Effector memory CD8-positive, alpha-beta T cell (primary cell): Measurements from ENCODE around the gene UBAC2.

ENCODE experiments used
- ATAC-seq: fragments of 150-1000 bp; cut with Tn5 transposase; replicated peaks from 2 replicates; pipeline ENCODE4 v1.10.0; 2021; ENCODE audit warnings: mild to moderate bottlenecking, moderate library complexity
- DNase-seq, 3 experiments: peaks; one replicate each; pipeline ENCODE4 v3.0.0; 2021
- H3K27ac Mint-ChIP-seq, 2 donors: one replicate each; pipeline ENCODE4 v1.8.0; 2022; ENCODE audit warnings: mild to moderate bottlenecking in 2 of 2, mixed read lengths in 2 of 2, moderate library complexity in 2 of 2
- H3K27me3 Mint-ChIP-seq, 2 donors: one replicate each; pipeline ENCODE4 v1.8.0; 2022; ENCODE audit warnings: mixed read lengths in 2 of 2
- H3K36me3 Mint-ChIP-seq: one replicate; pipeline ENCODE4 v1.8.0; 2022; ENCODE audit warnings: mild to moderate bottlenecking, moderate library complexity, mixed read lengths; ENCODE audit not compliant: insufficient read depth
- H3K4me1 Mint-ChIP-seq, 2 donors: one replicate each; pipeline ENCODE4 v1.8.0; 2022; ENCODE audit warnings: low read depth in 2 of 2, mixed read lengths in 2 of 2
- H3K4me3 Mint-ChIP-seq, 2 donors: one replicate each; pipeline ENCODE4 v1.8.0; 2022; ENCODE audit warnings: mild to moderate bottlenecking in 2 of 2, mixed read lengths in 2 of 2, moderate library complexity in 2 of 2
- H3K9me3 Mint-ChIP-seq, 2 donors: one replicate each; pipeline ENCODE4 v1.8.0; 2022; ENCODE audit warnings: mixed read lengths in 2 of 2
- total RNA-seq, 9 experiments: gene quantifications; one replicate each; lab custom pipeline; 2026; lab: John Stamatoyannopoulos, UW

UBAC2 gene, protein sequence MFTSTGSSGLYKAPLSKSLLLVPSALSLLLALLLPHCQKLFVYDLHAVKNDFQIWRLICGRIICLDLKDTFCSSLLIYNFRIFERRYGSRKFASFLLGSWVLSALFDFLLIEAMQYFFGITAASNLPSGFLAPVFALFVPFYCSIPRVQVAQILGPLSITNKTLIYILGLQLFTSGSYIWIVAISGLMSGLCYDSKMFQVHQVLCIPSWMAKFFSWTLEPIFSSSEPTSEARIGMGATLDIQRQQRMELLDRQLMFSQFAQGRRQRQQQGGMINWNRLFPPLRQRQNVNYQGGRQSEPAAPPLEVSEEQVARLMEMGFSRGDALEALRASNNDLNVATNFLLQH
- total RNA-seq, result 37.6 to 84.2 (median 64.9) reads per million in 9 experiments

DNA sequence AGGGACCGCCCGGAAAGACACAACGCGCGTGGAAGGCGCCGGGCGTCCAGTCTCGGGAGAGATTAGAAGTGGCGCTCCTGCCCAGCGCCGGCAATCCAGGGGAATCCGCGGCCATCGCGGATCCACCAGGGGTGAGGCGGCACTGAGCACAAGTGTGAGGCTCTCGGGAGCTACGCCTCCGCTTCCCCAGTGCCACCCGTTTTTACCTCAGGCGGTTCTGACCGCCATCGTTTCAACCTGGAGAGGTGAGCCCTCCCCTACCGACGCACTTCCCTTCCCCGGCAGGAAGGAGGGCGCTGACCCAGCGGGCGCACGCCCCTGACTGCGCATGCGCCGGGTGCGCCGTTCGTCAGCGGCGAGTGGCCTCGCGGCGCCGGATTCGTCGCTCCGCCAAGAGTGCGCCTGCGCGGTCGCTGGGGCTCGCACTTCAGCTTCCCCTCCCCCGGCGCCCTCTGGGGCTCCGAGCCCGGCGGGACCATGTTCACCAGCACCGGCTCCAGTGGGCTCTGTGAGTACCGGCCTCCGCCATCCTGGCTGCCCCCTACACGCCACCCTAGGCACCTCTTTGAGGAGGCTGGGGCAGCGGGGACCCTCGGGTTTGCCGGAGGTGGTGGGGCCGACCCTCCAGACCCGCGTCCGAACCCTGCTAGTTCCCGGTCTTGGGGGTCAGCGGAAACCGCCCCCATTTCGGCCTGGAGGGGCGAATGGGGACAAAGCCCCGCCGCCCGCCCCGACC lies at the start of gene UBAC2:
Gene UBAC2 (plus strand): TSS at position 423 of the 736 bp plus-strand sequence. CDS start 55 bp downstream, at position 478.
- H3K4me3 Mint-ChIP-seq, result peak within 1 kb of the TSS; percentile 93 to 94
- peak; percentile 94 to 97 (median 95) for DNase-seq
- ATAC-seq, result peak; percentile 78
- H3K27ac Mint-ChIP-seq, result peak within 1 kb of the TSS; percentile 90 to 98
- peaks cover 47 to 53% of the 10 kb centered on the region in 2 donors for H3K4me1 Mint-ChIP-seq
- peaks cover 42% of the 10 kb centered on the region for H3K36me3 Mint-ChIP-seq
- H3K27me3 Mint-ChIP-seq, result no peaks in the 10 kb centered on the region
- H3K9me3 Mint-ChIP-seq, result no peaks in the 10 kb centered on the region

DNA sequence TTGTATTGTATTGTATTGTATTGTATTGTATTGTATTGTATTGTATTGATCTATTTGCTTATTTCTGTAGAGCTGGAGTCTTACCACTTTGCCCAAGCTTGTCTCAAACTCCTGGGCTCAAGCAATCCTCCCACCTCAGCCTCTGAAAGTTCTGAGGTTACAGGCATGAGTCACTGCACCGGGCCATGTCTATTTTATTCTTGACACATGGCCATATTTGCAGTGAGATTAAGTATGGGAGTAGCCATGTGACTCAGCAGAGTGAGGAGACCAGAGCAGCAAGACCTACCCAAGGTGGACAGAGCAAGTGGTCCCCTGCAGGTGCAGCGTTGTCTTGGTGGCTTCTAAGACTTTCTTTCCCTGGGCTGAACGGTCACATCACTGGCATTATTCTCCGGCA lies 49.1 kb upstream of the UBAC2 start:
- Mint-ChIP-seq H3K27me3 (peaks cover 0 to 6% of the 10 kb centered on the region in 2 donors), H3K27ac (no peak overlapping the region), H3K36me3 (peaks cover 2% of the 10 kb centered on the region), H3K4me3 (no peak overlapping the region), H3K4me1 (peaks cover 0 to 3% of the 10 kb centered on the region in 2 donors), H3K9me3 (no peaks in the 10 kb centered on the region)
- DNase-seq (no peak), ATAC-seq (no peak)

GRCh38 chr13:99153219-99153618 lies 47.4 kb upstream of the UBAC2 start:
- Mint-ChIP-seq H3K36me3 (peaks cover 2% of the 10 kb centered on the region), H3K4me3 (no peak overlapping the region), H3K9me3 (no peaks in the 10 kb centered on the region), H3K4me1 (peaks cover 0 to 3% of the 10 kb centered on the region in 2 donors), H3K27ac (no peak overlapping the region), H3K27me3 (no peaks in the 10 kb centered on the region)
- DNase-seq (no peak), ATAC-seq (no peak)

- DNase-seq, result no peak
- no peak overlapping the region for H3K4me3 Mint-ChIP-seq
- peaks cover 0 to 3% of the 10 kb centered on the region in 2 donors for H3K4me1 Mint-ChIP-seq
- peaks cover 2% of the 10 kb centered on the region for H3K36me3 Mint-ChIP-seq
- H3K27ac Mint-ChIP-seq, result no peak overlapping the region
- ATAC-seq, result no peak
- H3K27me3 Mint-ChIP-seq, result peaks cover 6 to 8% of the 10 kb centered on the region in 2 donors
- H3K9me3 Mint-ChIP-seq, result no peaks in the 10 kb centered on the region
Measured at GRCh38 chr13:99154064-99154463, 46.6 kb upstream of the UBAC2 start.

DNA sequence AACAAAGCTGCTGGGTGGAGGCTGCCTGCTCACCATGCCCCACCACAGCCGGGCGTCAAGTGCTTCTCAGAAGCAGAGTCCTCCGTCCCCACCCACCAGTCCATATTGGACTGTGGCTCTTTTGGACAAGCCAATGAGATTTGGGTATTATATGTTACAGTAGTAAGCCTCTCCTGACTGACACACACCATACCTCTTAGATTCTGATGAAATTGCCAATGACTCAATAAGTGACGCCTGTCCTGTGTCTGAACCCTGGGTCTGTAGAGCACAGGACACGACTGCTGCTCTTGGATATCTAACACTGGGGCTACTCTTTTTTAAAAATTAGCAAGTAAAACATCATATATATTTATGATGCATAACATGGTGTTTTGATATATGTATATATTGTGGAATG lies 44.8 kb upstream of the UBAC2 start:
- Mint-ChIP-seq H3K27me3 (peaks cover 14 to 26% of the 10 kb centered on the region in 2 donors), H3K4me3 (no peak overlapping the region), H3K9me3 (no peaks in the 10 kb centered on the region), H3K27ac (no peak overlapping the region), H3K36me3 (peaks cover 2% of the 10 kb centered on the region), H3K4me1 (peaks cover 0 to 3% of the 10 kb centered on the region in 2 donors)
- no peak for DNase-seq
- no peak for ATAC-seq

DNA sequence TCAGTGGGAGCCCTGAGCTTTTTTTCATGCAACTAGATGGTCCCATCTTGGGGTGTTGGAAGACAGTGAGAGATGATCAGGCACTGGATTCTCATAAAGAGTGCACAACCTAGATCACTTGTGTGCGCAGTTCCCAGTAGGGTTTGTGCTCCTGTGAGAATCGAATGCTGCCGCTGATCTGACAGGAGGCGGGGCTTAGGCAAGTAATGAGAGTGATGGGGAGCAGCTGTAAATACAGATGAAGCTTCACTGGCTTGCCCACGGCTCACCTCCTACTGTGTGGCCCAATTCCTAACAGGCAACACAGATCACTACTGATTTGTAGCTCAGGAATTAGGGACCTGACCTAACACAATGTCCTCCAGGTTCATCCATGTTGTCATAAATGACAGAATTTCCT lies 43.6 kb upstream of the UBAC2 start:
- Mint-ChIP-seq H3K9me3 (no peaks in the 10 kb centered on the region), H3K4me1 (no peaks in the 10 kb centered on the region), H3K36me3 (no peaks in the 10 kb centered on the region), H3K27me3 (peaks cover 14 to 31% of the 10 kb centered on the region in 2 donors), H3K4me3 (no peak overlapping the region), H3K27ac (no peak overlapping the region)
- ATAC-seq (no peak), DNase-seq (no peak)

- H3K4me1 Mint-ChIP-seq, result no peaks in the 10 kb centered on the region
- peaks cover 14 to 31% of the 10 kb centered on the region in 2 donors for H3K27me3 Mint-ChIP-seq
Measured at GRCh38 chr13:99158846-99159245, 41.8 kb upstream of the UBAC2 start.

DNA sequence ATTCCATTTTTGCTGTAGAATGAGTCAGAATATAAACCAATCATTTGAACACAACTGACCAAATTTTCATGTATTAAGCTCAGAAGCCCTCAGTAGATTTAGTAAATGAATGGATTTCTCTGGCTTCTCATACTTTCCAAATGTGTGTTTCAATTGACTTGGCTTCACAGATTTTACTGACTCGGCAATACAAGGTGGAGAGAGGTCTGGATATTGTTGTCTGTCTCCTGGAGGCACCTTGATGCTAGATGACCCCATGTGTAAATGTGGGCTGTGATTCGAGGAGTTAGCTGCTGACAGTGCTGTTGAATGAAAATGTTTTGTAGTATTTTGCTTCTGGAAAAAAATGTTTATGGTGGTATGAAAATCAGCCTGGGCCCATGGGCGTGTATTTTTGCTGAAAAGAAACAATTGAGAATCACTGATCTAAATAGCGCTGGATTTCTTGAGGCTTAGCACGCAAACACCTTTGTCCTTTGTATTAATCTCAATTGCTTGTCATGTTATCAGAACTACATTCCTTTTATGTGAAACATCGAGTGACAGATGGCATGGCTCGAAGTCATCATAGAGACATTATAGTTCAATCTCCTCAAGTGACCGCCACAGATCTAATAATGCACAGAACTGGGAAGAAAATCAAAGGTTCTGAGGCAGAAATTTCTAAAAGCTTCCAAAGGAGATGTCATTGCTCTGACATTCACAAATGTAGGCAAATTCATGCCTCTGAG lies 41.2 kb upstream of the UBAC2 start:
- Mint-ChIP-seq H3K4me3 (no peak overlapping the region), H3K27me3 (peaks cover 14 to 31% of the 10 kb centered on the region in 2 donors), H3K36me3 (no peaks in the 10 kb centered on the region), H3K9me3 (no peaks in the 10 kb centered on the region), H3K27ac (no peak overlapping the region), H3K4me1 (no peaks in the 10 kb centered on the region)
- no peak for ATAC-seq
- DNase-seq, result no peak

More at GRCh38 chr13:99158846-99159245, 41.8 kb upstream of the UBAC2 start:
- Mint-ChIP-seq H3K27ac (no peak overlapping the region), H3K4me3 (no peak overlapping the region), H3K36me3 (no peaks in the 10 kb centered on the region), H3K9me3 (no peaks in the 10 kb centered on the region)
- ATAC-seq (no peak), DNase-seq (no peak)

- no peaks in the 10 kb centered on the region for H3K9me3 Mint-ChIP-seq
- no peak overlapping the region for H3K4me3 Mint-ChIP-seq
- ATAC-seq, result no peak
Measured at GRCh38 chr13:99160415-99160814, 40.2 kb upstream of the UBAC2 start.

DNA sequence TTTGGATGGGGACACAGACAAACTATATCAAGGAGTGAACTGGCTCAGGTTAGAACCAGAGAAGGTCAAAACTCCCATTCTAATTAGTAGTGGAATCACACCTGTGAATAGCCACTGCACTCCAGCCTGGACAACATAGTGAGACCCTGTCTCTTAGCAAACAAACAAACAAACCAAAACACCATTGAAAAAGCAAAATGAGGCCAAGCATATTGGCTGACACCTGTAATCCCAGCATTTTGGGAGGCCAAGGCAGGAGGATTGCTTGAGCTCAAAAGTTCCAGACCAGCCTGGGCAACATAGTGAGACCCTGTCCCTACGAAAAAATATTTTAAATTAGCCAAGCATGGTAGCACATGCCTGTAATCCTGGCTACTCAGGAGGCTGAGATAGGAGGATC lies 39.1 kb upstream of the UBAC2 start:
- no peak overlapping the region for H3K4me3 Mint-ChIP-seq
- H3K36me3 Mint-ChIP-seq, result no peaks in the 10 kb centered on the region
- ATAC-seq (no peak), DNase-seq (no peak)
- no peak overlapping the region for H3K27ac Mint-ChIP-seq
- H3K27me3 Mint-ChIP-seq, result peaks cover 14 to 31% of the 10 kb centered on the region in 2 donors
- no peaks in the 10 kb centered on the region for H3K4me1 Mint-ChIP-seq
- H3K9me3 Mint-ChIP-seq, result no peaks in the 10 kb centered on the region

More at GRCh38 chr13:99160415-99160814, 40.2 kb upstream of the UBAC2 start:
- H3K27ac Mint-ChIP-seq, result no peak overlapping the region
- no peak for DNase-seq
- peaks cover 14 to 31% of the 10 kb centered on the region in 2 donors for H3K27me3 Mint-ChIP-seq
- H3K4me1 Mint-ChIP-seq, result no peaks in the 10 kb centered on the region
- H3K36me3 Mint-ChIP-seq, result no peaks in the 10 kb centered on the region

DNA sequence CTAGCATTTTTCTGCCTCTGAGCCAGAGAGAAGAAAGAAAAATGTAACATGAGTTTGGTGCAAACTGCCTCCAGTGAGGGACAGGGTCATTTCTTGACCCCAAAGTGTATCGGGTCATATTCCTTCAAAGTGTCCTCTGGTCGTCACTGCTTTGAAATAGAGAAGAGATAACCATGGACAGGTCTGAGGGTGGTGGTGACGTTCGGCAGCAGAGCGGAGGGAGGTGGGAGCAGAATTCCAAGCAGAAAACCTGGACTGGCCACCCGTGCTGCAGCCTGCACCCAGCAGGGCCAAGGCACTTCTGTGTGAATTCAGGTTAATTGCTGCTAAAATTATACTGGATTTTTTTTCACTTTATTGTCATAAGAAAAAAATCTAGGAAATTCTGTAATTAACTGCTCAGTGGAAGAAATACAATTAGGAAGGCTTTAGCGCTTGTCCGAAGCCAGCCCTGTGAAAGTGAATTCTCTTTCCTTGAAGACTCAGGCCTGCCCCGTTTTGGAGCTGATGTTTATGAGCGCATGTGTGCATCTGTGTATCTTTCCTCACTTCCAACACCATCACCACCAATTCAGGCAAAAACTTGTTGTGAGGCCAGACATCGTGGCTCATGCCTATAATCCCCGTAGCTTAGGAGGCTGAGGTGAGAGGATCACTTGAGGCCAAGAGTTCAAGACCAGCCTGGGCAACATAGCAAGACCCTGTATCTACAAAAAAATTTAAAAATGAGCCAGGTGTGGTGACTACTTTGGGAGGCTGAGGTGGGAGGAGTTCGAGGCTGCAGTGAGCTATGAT lies 37.9 kb upstream of the UBAC2 start:
- Mint-ChIP-seq H3K9me3 (no peaks in the 10 kb centered on the region), H3K36me3 (no peaks in the 10 kb centered on the region), H3K27me3 (peaks cover 14 to 31% of the 10 kb centered on the region in 2 donors), H3K27ac (peak overlapping the region in 1 of 2 donors; percentile 77), H3K4me3 (no peak overlapping the region), H3K4me1 (no peaks in the 10 kb centered on the region)
- DNase-seq, result no peak
- no peak for ATAC-seq

- no peak for DNase-seq
- H3K27ac Mint-ChIP-seq, result no peak overlapping the region
- no peaks in the 10 kb centered on the region for H3K9me3 Mint-ChIP-seq
- ATAC-seq, result no peak
- H3K4me1 Mint-ChIP-seq, result no peaks in the 10 kb centered on the region
- H3K4me3 Mint-ChIP-seq, result no peak overlapping the region
- H3K36me3 Mint-ChIP-seq, result no peaks in the 10 kb centered on the region
- H3K27me3 Mint-ChIP-seq, result peaks cover 8 to 21% of the 10 kb centered on the region in 2 donors
Measured at GRCh38 chr13:99164226-99164625, 36.4 kb upstream of the UBAC2 start.
